ENCODE results near the gene APP.

APP gene

DNA sequence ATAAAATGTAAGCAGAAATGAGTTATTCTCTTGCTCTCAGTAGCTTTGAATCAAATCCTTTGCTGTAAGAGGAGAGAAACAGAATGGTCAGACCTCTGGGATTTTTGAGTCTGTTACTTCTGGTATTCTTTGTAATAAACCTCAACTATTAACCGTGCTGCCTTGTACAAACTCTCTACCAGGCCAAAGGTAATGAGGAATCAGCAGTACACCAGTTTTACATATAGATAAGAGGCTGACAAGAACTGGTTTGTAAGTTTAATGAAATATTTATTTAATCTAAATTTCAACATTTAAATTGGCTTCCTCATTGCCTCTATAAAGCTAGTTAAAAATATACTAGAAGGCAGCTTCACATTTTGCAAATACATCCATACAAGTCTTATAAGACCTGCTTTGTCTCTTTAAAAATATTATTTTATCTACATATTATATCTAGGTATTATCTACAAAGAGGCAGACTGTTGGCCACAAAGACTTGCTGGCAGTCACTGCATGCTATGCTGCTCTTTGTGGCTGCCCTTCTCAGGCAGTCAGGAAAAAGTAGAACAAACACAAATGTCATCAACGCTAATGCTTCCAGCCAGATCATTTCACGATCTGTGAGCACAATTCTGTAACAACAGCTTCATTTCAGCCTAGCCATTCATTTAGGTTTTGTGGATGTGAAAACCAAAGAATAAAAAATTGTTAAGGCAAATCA, 262.8 kb downstream of the APP start:
- Histone ChIP-seq H3K9ac (ENCODE audit: low read depth, low read length, poor library complexity, severe bottlenecking) (no peak overlapping the region), H3K36me3 (ENCODE audit: insufficient read depth, low read length) (no peaks in the 10 kb centered on the region), H3F3A (ENCODE audit: low read depth) (no peaks in the 10 kb centered on the region), H3K4me3 (ENCODE audit: low read length, poor library complexity, severe bottlenecking) (no peak overlapping the region), H2AFZ (ENCODE audit: low read length) (no peak overlapping the region), H3K79me2 (ENCODE audit: insufficient read depth, low read length) (no peaks in the 10 kb centered on the region), H3K9me2 (replicated peaks; ENCODE audit: low read depth, low read length) (no peaks in the 10 kb centered on the region), H4K20me1 (ENCODE audit: insufficient read depth, low read length, poor library complexity, severe bottlenecking) (no peaks in the 10 kb centered on the region), H3K4me2 (ENCODE audit: low read depth, low read length, poor library complexity, severe bottlenecking) (no peak overlapping the region), H3K27me3 (ENCODE audit: insufficient read depth, low read length, poor library complexity, severe bottlenecking) (no peaks in the 10 kb centered on the region), H3K4me1 (ENCODE audit: insufficient read depth, low read length, poor library complexity, severe bottlenecking) (no peaks in the 10 kb centered on the region), H3K9me3 (ENCODE audit: insufficient read depth, low read depth, low read length) (no peaks in the 10 kb centered on the region)
- TF ChIP-seq, protein P1, sequence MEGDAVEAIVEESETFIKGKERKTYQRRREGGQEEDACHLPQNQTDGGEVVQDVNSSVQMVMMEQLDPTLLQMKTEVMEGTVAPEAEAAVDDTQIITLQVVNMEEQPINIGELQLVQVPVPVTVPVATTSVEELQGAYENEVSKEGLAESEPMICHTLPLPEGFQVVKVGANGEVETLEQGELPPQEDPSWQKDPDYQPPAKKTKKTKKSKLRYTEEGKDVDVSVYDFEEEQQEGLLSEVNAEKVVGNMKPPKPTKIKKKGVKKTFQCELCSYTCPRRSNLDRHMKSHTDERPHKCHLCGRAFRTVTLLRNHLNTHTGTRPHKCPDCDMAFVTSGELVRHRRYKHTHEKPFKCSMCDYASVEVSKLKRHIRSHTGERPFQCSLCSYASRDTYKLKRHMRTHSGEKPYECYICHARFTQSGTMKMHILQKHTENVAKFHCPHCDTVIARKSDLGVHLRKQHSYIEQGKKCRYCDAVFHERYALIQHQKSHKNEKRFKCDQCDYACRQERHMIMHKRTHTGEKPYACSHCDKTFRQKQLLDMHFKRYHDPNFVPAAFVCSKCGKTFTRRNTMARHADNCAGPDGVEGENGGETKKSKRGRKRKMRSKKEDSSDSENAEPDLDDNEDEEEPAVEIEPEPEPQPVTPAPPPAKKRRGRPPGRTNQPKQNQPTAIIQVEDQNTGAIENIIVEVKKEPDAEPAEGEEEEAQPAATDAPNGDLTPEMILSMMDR (conservative IDR thresholded peaks at IDR 0.05; ENCODE audit: low read length), result no peak
- no peak for TF ChIP-seq EZH2phosphoT487 (IDR thresholded peaks at IDR 0.05; ENCODE audit: borderline replicate concordance)

DNA sequence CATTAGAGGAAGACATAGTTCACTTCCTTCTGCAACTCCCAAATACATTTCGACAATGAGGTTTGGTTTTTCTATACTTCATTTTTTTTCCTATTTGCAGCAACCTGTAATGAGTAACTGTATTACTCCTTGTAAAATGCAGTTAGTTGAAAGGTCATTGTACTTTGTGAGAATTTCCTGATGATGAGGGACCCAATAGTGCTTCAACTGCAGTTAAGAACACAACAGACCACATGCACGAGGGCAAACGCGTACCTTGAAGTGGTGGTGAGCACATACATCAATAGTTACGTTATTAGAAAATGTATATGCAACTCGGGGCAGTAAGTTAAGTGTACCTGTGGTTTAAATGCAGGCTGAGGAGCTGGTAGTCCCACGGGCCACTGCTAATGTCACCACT, 264.0 kb downstream of the APP start:
- H3K9ac ChIP-seq (ENCODE audit: low read depth, low read length, poor library complexity, severe bottlenecking), result no peak overlapping the region
- H3K4me3 ChIP-seq (ENCODE audit: low read length, poor library complexity, severe bottlenecking), result no peak overlapping the region
- no peak for TF ChIP-seq EZH2phosphoT487 (IDR thresholded peaks at IDR 0.05; ENCODE audit: borderline replicate concordance)
- TF ChIP-seq, protein P1 (conservative IDR thresholded peaks at IDR 0.05; ENCODE audit: low read length), result no peak
- H3K4me1 ChIP-seq (ENCODE audit: insufficient read depth, low read length, poor library complexity, severe bottlenecking), result no peaks in the 10 kb centered on the region
- no peaks in the 10 kb centered on the region for H3K36me3 ChIP-seq (ENCODE audit: insufficient read depth, low read length)
- no peaks in the 10 kb centered on the region for H3F3A ChIP-seq (ENCODE audit: low read depth)
- H3K9me3 ChIP-seq (ENCODE audit: insufficient read depth, low read depth, low read length), result no peaks in the 10 kb centered on the region
- no peaks in the 10 kb centered on the region for H3K27me3 ChIP-seq (ENCODE audit: insufficient read depth, low read length, poor library complexity, severe bottlenecking)
- no peak overlapping the region for H2AFZ ChIP-seq (ENCODE audit: low read length)
- H3K4me2 ChIP-seq (ENCODE audit: low read depth, low read length, poor library complexity, severe bottlenecking), result no peak overlapping the region
- no peaks in the 10 kb centered on the region for H4K20me1 ChIP-seq (ENCODE audit: insufficient read depth, low read length, poor library complexity, severe bottlenecking)
- H3K9me2 ChIP-seq (replicated peaks; ENCODE audit: low read depth, low read length), result no peaks in the 10 kb centered on the region
- H3K79me2 ChIP-seq (ENCODE audit: insufficient read depth, low read length), result no peaks in the 10 kb centered on the region

DNA sequence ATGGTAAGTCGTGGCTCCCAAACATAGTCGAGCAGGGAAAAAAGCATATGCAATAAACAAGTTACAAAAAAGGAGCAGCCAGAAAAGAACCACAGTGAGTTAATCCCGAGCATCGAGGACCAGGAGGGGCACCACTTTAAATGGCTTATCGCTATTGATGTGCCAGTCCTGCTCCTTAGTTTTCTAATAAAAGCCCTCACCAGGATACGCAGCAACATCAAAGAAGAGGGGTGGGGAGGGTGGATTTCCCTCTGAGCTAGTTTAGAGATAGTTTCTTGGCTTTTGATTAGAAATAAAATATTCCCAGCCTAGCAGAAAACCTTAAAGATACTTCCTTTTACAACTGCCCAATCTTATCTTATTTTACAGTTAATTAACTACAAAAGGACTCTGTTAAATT, 265.4 kb downstream of the APP start:
- no peak overlapping the region for H3K4me2 ChIP-seq (ENCODE audit: low read depth, low read length, poor library complexity, severe bottlenecking)
- no peaks in the 10 kb centered on the region for H3K79me2 ChIP-seq (ENCODE audit: insufficient read depth, low read length)
- no peaks in the 10 kb centered on the region for H3K36me3 ChIP-seq (ENCODE audit: insufficient read depth, low read length)
- no peaks in the 10 kb centered on the region for H3F3A ChIP-seq (ENCODE audit: low read depth)
- no peak overlapping the region for H3K4me3 ChIP-seq (ENCODE audit: low read length, poor library complexity, severe bottlenecking)
- no peaks in the 10 kb centered on the region for H3K27me3 ChIP-seq (ENCODE audit: insufficient read depth, low read length, poor library complexity, severe bottlenecking)
- no peaks in the 10 kb centered on the region for H3K4me1 ChIP-seq (ENCODE audit: insufficient read depth, low read length, poor library complexity, severe bottlenecking)
- H4K20me1 ChIP-seq (ENCODE audit: insufficient read depth, low read length, poor library complexity, severe bottlenecking), result no peaks in the 10 kb centered on the region
- TF ChIP-seq, protein P1 (conservative IDR thresholded peaks at IDR 0.05; ENCODE audit: low read length), result no peak
- no peak for TF ChIP-seq EZH2phosphoT487 (IDR thresholded peaks at IDR 0.05; ENCODE audit: borderline replicate concordance)
- H3K9me2 ChIP-seq (replicated peaks; ENCODE audit: low read depth, low read length), result no peaks in the 10 kb centered on the region
- H3K9ac ChIP-seq (ENCODE audit: low read depth, low read length, poor library complexity, severe bottlenecking), result no peak overlapping the region
- no peaks in the 10 kb centered on the region for H3K9me3 ChIP-seq (ENCODE audit: insufficient read depth, low read depth, low read length)
- no peak overlapping the region for H2AFZ ChIP-seq (ENCODE audit: low read length)

All from Loucy (cell line).